ENCODE data around the gene FAF1.
"Not testable (repeated sequence)": the region's sequence is repeated elsewhere in the genome, so short reads cannot be mapped to it uniquely, and the experiment has no call there.

The FAF1 gene

GRCh38 chr1:50553921-50554320, 406.1 kb downstream of the FAF1 start:
- no peak for DNase-seq (ENCODE audit: low read depth)

GRCh38 chr1:50548243-50548642, 411.8 kb downstream of the FAF1 start:
- DNase-seq (ENCODE audit: low read depth), result no peak

- no peak for DNase-seq (ENCODE audit: low read depth)
These were observed 417.7 kb downstream of the FAF1 start for GRCh38 chr1:50542362-50542761.

- DNase-seq (ENCODE audit: low read depth), result no peak
These were observed 421.6 kb downstream of the FAF1 start for GRCh38 chr1:50538476-50538875.

GRCh38 chr1:50531601-50532000, 428.5 kb downstream of the FAF1 start:
- no peak for DNase-seq (ENCODE audit: low read depth)

GRCh38 chr1:50531027-50531426, 429.0 kb downstream of the FAF1 start:
- no peak for DNase-seq (ENCODE audit: low read depth)

GRCh38 chr1:50529510-50529909, 430.6 kb downstream of the FAF1 start:
- no peak for DNase-seq (ENCODE audit: low read depth)

- not testable (repeated sequence) for DNase-seq (ENCODE audit: low read depth)
These were observed 432.1 kb downstream of the FAF1 start for GRCh38 chr1:50527987-50528320.

GRCh38 chr1:50527249-50527986, 432.6 kb downstream of the FAF1 start:
- DNase-seq (ENCODE audit: low read depth), result no peak

GRCh38 chr1:50526431-50526830, 433.6 kb downstream of the FAF1 start:
- DNase-seq (ENCODE audit: low read depth), result no peak

GRCh38 chr1:50523548-50523947, 436.5 kb downstream of the FAF1 start:
- DNase-seq (ENCODE audit: low read depth), result no peak

- no peak for DNase-seq (ENCODE audit: low read depth)
These were observed 437.2 kb downstream of the FAF1 start for GRCh38 chr1:50522691-50523342.

- no peak for DNase-seq (ENCODE audit: low read depth)
These were observed 438.4 kb downstream of the FAF1 start for GRCh38 chr1:50521703-50522102.

GRCh38 chr1:50517488-50517887, 442.6 kb downstream of the FAF1 start:
- DNase-seq (ENCODE audit: low read depth), result no peak

GRCh38 chr1:50516056-50516455, 444.0 kb downstream of the FAF1 start:
- no peak for DNase-seq (ENCODE audit: low read depth)

- DNase-seq (ENCODE audit: low read depth), result no peak
These were observed 452.0 kb downstream of the FAF1 start for GRCh38 chr1:50508040-50508586.

- DNase-seq (ENCODE audit: low read depth), result no peak
These were observed 454.6 kb downstream of the FAF1 start for GRCh38 chr1:50505427-50505826.

GRCh38 chr1:50503515-50503914, 456.6 kb downstream of the FAF1 start:
- no peak for DNase-seq (ENCODE audit: low read depth)

GRCh38 chr1:50502147-50502546, 457.9 kb downstream of the FAF1 start:
- no peak for DNase-seq (ENCODE audit: low read depth)

GRCh38 chr1:50497007-50497406, 463.1 kb downstream of the FAF1 start:
- no peak for DNase-seq (ENCODE audit: low read depth)

GRCh38 chr1:50493710-50494109, 466.4 kb downstream of the FAF1 start:
- no peak for DNase-seq (ENCODE audit: low read depth)

- no peak for DNase-seq (ENCODE audit: low read depth)
These were observed 467.9 kb downstream of the FAF1 start for GRCh38 chr1:50492142-50492541.

GRCh38 chr1:50491142-50491541, 468.9 kb downstream of the FAF1 start:
- no peak for DNase-seq (ENCODE audit: low read depth)

- no peak for DNase-seq (ENCODE audit: low read depth)
These were observed 469.4 kb downstream of the FAF1 start for GRCh38 chr1:50490640-50491039.
